Colonic mucosa (tissue), 4 donors: ENCODE results near the gene SMPD4. TPM values are rescaled to one million over a fixed set of nuclear protein-coding genes. Genes with fewer than 3 reads are reported as not detected.
"Not testable (repeated sequence)": the region's sequence is repeated elsewhere in the genome, so short reads cannot be mapped to it uniquely, and the experiment has no call there.

Source experiments
- DNase-seq: peaks from one replicate; pipeline ENCODE4 v3.0.0-alpha.2; 2020
- H3K27ac ChIP-seq: fragments of 200-600 bp; one replicate; pipeline ENCODE4 v1.8.0; 2021
- H3K27me3 ChIP-seq: fragments of 200-600 bp; one replicate; pipeline ENCODE4 v1.8.0; 2021
- H3K36me3 ChIP-seq: fragments of 200-600 bp; one replicate; pipeline ENCODE4 v1.8.0; 2021
- H3K4me1 ChIP-seq: fragments of 200-600 bp; one replicate; pipeline ENCODE4 v1.8.0; 2021; ENCODE audit warnings: mild to moderate bottlenecking
- H3K4me3 ChIP-seq: fragments of 200-600 bp; one replicate; pipeline ENCODE4 v1.8.0; 2021
- H3K9ac ChIP-seq, 2 donors: one replicate each; pipeline ENCODE4 v1.7.0; 2013; ENCODE audit warnings: control low read depth in 2 of 2, low read depth in 2 of 2, low read length in 2 of 2
- H3K9me3 ChIP-seq: fragments of 200-600 bp; one replicate; pipeline ENCODE4 v1.8.0; 2021
- CTCF ChIP-seq: fragments of 200-600 bp; IDR thresholded peaks from one replicate; pipeline ENCODE4 v1.8.0; 2022; ENCODE audit warnings: antibody characterized with exemption, mild to moderate bottlenecking
- intact Hi-C: fragments of 100-400 bp; cut with DNase I; formaldehyde crosslinking; loops from one replicate; pipeline ENCODE4 v1.14.1; 2022
- total RNA-seq, 2 donors: library from RNA; stranded (reverse); fragmentation: NEBNext Ultra II Directional in 1 of 2; extraction: Animal tissue kit (Norgen Biotek cat#: 25700) in 1 of 2; gene quantifications; one replicate each; pipeline ENCODE4 v1.2.1, GENCODE V29; 2021
- donor health status: healthy.
- donor health status: DM: no; HTN: no; CAD: no.
- donor health status: DM: no; HTN: no; CAD: no.

SMPD4 gene
- total RNA-seq, 2 donors from 2014 or later = 32.4 to 73.0 TPM

GRCh38 chr2:130162968-130163367 lies 18.4 kb downstream of the SMPD4 start:
- TF ChIP-seq CTCF = no peak
- no peaks in the 10 kb centered on the region for H3K36me3 ChIP-seq
- DNase-seq = no peak
- no peak overlapping the region for H3K9ac ChIP-seq
- no peaks in the 10 kb centered on the region for H3K9me3 ChIP-seq
- H3K4me3 ChIP-seq = no peak overlapping the region
- no peaks in the 10 kb centered on the region for H3K4me1 ChIP-seq
- intact Hi-C loops = loop anchor here (10.0 kb wide), 1 partner anchor 1342 kb away; no protein-coding TSS in a partner anchor
- H3K27ac ChIP-seq = no peak overlapping the region
- no peaks in the 10 kb centered on the region for H3K27me3 ChIP-seq

GRCh38 chr2:130162486-130162885 lies 18.9 kb downstream of the SMPD4 start:
- not testable (repeated sequence) for H3K4me1 ChIP-seq, H3K4me3 ChIP-seq, H3K9me3 ChIP-seq, H3K36me3 ChIP-seq, H3K9ac ChIP-seq, H3K27ac ChIP-seq, H3K27me3 ChIP-seq, DNase-seq
- intact Hi-C loops = loop anchor here (10.0 kb wide), 1 partner anchor 1342 kb away; no protein-coding TSS in a partner anchor

- not testable (repeated sequence) for DNase-seq
These were observed 20.3 kb downstream of the SMPD4 start for GRCh38 chr2:130160838-130161705.

DNA sequence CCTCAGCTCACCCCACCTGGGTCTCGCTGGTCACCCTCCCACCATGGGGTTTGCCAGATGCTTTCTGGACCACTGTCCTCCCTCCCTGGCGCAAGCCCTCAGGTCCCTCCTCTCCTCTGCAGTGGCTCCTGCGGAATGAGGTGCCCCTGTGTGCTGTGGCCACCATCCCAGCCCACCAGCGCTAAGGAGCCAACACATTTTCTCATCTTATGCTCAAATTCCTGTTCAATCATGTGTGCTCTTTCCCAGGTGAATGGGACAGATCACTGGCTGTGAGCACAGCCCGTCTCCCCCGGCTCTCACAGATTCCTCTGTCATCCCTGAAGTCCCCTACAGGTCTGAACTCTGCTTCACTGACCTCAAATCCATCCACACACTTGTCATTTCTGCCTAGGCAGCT lies 21.3 kb downstream of the SMPD4 start:
- no peaks in the 10 kb centered on the region for H3K36me3 ChIP-seq
- H3K4me1 ChIP-seq = no peaks in the 10 kb centered on the region
- H3K9ac ChIP-seq = no peak overlapping the region
- no peak for TF ChIP-seq CTCF
- no peak overlapping the region for H3K27ac ChIP-seq
- H3K4me3 ChIP-seq = no peak overlapping the region
- no peaks in the 10 kb centered on the region for H3K27me3 ChIP-seq
- DNase-seq = no peak
- no peaks in the 10 kb centered on the region for H3K9me3 ChIP-seq
- intact Hi-C loops = loop anchor here (10.0 kb wide), 1 partner anchor 1345 kb away; no protein-coding TSS in a partner anchor

More at GRCh38 chr2:130160838-130161705, 20.3 kb downstream of the SMPD4 start:
- H3K9ac ChIP-seq, H3K9me3 ChIP-seq, H3K27ac ChIP-seq, H3K4me3 ChIP-seq, H3K27me3 ChIP-seq, H3K4me1 ChIP-seq, H3K36me3 ChIP-seq: not testable (repeated sequence)
- intact Hi-C loops = loop anchor here (10.0 kb wide), 1 partner anchor 1344 kb away; no protein-coding TSS in a partner anchor

- intact Hi-C loops = loop anchor here (5.0 kb wide), 1 partner anchor 173 kb away; no protein-coding TSS in a partner anchor
- not testable (repeated sequence) for H3K36me3 ChIP-seq
These were observed 22.0 kb downstream of the SMPD4 start for GRCh38 chr2:130159376-130159775.

GRCh38 chr2:130158631-130159030 lies 22.8 kb downstream of the SMPD4 start:
- Histone ChIP-seq H3K4me3 (no peak overlapping the region), H3K36me3 (no peaks in the 10 kb centered on the region), H3K4me1 (no peaks in the 10 kb centered on the region), H3K9me3 (no peaks in the 10 kb centered on the region), H3K9ac (no peak overlapping the region), H3K27me3 (no peaks in the 10 kb centered on the region), H3K27ac (no peak overlapping the region)
- no peak for DNase-seq
- intact Hi-C loops = loop anchor here (5.0 kb wide), 1 partner anchor 174 kb away; no protein-coding TSS in a partner anchor
- no peak for TF ChIP-seq CTCF

More at GRCh38 chr2:130159376-130159775, 22.0 kb downstream of the SMPD4 start:
- not testable (repeated sequence) for H3K9ac ChIP-seq, H3K9me3 ChIP-seq, H3K4me1 ChIP-seq, H3K27me3 ChIP-seq, H3K4me3 ChIP-seq, DNase-seq, H3K27ac ChIP-seq

DNA sequence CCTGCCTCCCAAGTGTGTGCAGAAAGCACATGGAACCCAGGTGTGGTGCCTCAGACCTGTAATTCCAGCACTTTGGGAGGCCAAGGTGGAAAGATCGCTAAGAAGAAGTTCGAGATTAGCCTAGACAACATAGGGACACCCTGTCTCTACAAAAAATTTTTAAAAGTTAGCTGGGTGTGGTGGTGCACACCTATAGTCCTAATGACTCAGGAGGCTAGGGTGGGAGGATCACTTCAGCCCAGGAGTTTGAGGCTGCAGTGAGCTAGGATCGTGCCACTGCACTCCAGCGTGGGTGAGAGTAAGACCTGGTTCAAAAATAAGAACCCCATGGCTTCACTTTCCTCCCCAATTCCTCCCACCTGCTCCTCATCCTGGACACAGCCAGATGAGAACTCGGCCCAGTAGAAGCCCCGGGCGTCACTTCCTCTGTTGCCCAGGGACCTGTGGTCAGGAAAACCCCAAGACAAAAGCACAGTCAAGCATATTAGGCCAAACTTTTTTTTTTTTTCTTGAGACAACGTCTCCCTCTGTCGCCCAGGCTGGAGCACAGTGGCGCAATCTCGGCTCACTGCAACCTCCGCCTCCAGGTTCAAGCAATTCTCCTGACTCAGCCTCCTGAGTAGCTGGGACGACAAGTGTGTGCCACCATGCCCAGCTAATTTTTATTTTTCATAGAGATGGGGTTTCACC lies 23.4 kb downstream of the SMPD4 start:
- not testable (repeated sequence) for H3K27ac ChIP-seq, H3K4me3 ChIP-seq, H3K9ac ChIP-seq, H3K36me3 ChIP-seq, DNase-seq, H3K9me3 ChIP-seq, H3K4me1 ChIP-seq, H3K27me3 ChIP-seq
- intact Hi-C loops = loop anchor here (5.0 kb wide), 1 partner anchor 174 kb away; no protein-coding TSS in a partner anchor

GRCh38 chr2:130157354-130157753 lies 24.0 kb downstream of the SMPD4 start:
- not testable (repeated sequence) for H3K27ac ChIP-seq, H3K4me1 ChIP-seq, H3K36me3 ChIP-seq

More at GRCh38 chr2:130157354-130157753, 24.0 kb downstream of the SMPD4 start:
- intact Hi-C loops = loop anchor here (5.0 kb wide), 1 partner anchor 175 kb away; no protein-coding TSS in a partner anchor
- H3K4me3 ChIP-seq, DNase-seq, H3K9me3 ChIP-seq, H3K27me3 ChIP-seq, H3K9ac ChIP-seq: not testable (repeated sequence)
